GM23248 (cell line): ENCODE results near the gene HMGN1. TPM values are rescaled to one million over a fixed set of nuclear protein-coding genes. Genes with fewer than 3 reads are reported as not detected.
A peak's percentile ranks its signal among the peaks of the same experiment; 100 is the strongest.

ENCODE experiments used
- DNase-seq: peaks from one replicate; pipeline ENCODE4 v3.0.0-alpha.2; 2015
- H2AFZ ChIP-seq: fragments of 200-600 bp; sonication (generic); 2 replicates; pipeline ENCODE4 v1.6.1; 2016; ENCODE audit warnings: antibody characterized with exemption
- H3F3A ChIP-seq: fragments of 200-600 bp; sonication (generic); 2 replicates; pipeline ENCODE4 v1.6.1; 2016; ENCODE audit warnings: mild to moderate bottlenecking, antibody characterized with exemption, mixed run types; ENCODE audit not compliant: insufficient read depth
- H3K27ac ChIP-seq: fragments of 200-600 bp; sonication (generic); 2 replicates; pipeline ENCODE4 v1.5.1; 2016; ENCODE audit warnings: mild to moderate bottlenecking
- H3K27me3 ChIP-seq: fragments of 200-600 bp; sonication (generic); replicated peaks from 2 replicates; pipeline ENCODE4 v1.6.1; 2016; ENCODE audit warnings: mild to moderate bottlenecking; ENCODE audit not compliant: insufficient read depth
- H3K36me3 ChIP-seq: fragments of 200-600 bp; sonication (generic); 2 replicates; pipeline ENCODE4 v1.6.1; 2016; ENCODE audit warnings: low read depth, mild to moderate bottlenecking
- H3K4me1 ChIP-seq: fragments of 200-600 bp; sonication (generic); 2 replicates; pipeline ENCODE4 v1.6.1; 2016; ENCODE audit warnings: mild to moderate bottlenecking; ENCODE audit not compliant: insufficient read depth
- H3K4me2 ChIP-seq: fragments of 200-600 bp; sonication (generic); one replicate; pipeline ENCODE4 v1.6.1; 2016; ENCODE audit warnings: mild to moderate bottlenecking; ENCODE audit not compliant: unreplicated experiment
- H3K4me3 ChIP-seq: fragments of 200-600 bp; sonication (generic); 2 replicates; pipeline ENCODE4 v1.5.1; 2016; ENCODE audit warnings: mild to moderate bottlenecking
- H3K79me2 ChIP-seq: fragments of 200-600 bp; sonication (generic); 2 replicates; pipeline ENCODE4 v1.6.1; 2016; ENCODE audit warnings: mild to moderate bottlenecking; ENCODE audit not compliant: insufficient read depth
- H3K9ac ChIP-seq: fragments of 200-600 bp; sonication (generic); 2 replicates; pipeline ENCODE4 v1.6.1; 2016; ENCODE audit warnings: mild to moderate bottlenecking
- H3K9me2 ChIP-seq: fragments of 200-600 bp; sonication (generic); 2 replicates; pipeline ENCODE4 v1.6.1; 2016; ENCODE audit warnings: mixed run types, mild to moderate bottlenecking, moderate library complexity; ENCODE audit not compliant: insufficient read depth
- H3K9me3 ChIP-seq: fragments of 200-600 bp; sonication (generic); one replicate; pipeline ENCODE4 v1.6.1; 2017; ENCODE audit warnings: low read depth
- H4K20me1 ChIP-seq: fragments of 200-600 bp; sonication (generic); 2 replicates; pipeline ENCODE4 v1.6.0; 2016; ENCODE audit not compliant: insufficient read depth
- EZH2 ChIP-seq: fragments of 200-600 bp; sonication (generic); IDR thresholded peaks from 2 replicates; pipeline ENCODE4 v1.6.1; 2018; ENCODE audit warnings: antibody characterized with exemption, mild to moderate bottlenecking; ENCODE audit not compliant: insufficient read depth, poor library complexity, severe bottlenecking
- EZH2phosphoT487 ChIP-seq: fragments of 200-600 bp; sonication (generic); IDR thresholded peaks from 2 replicates; pipeline ENCODE4 v1.6.1; 2018; ENCODE audit warnings: antibody characterized with exemption, moderate library complexity, mild to moderate bottlenecking, low read depth; ENCODE audit not compliant: insufficient read depth
- WGBS, 2 experiments: methylation state at CpG; one replicate each; pipeline ENCODE4 v1.1.6; 2015 to 2017; ENCODE audit warnings: low lambda C conversion rate in 2 of 2, low coverage in 1 of 2; ENCODE audit errors: missing lambda C conversion rate in 2 of 2; 5-methylcytosine and 5-hydroxymethylcytosine counted together
- in situ Hi-C: fragments of 300-500 bp; cut with MboI; formaldehyde crosslinking; loops from 2 replicates; pipeline ENCODE4 v1.15.0; 2020
- polyA plus RNA-seq: library from polyadenylated mRNA; unstranded; fragments of >200 nt; fragmentation: Nextera tagmentation; extraction: Ambion mirVana; gene quantifications from 2 replicates; pipeline ENCODE4 v1.2.1, GENCODE V29; 2016
- total RNA-seq: library from RNA; depleted of rRNA; stranded (reverse); fragments of >200 nt; shearing (Covaris generic); gene quantifications from 2 replicates; pipeline ENCODE4 v1.2.3, GENCODE V29; 2014

Gene HMGN1
- total and polyA plus RNA-seq, 2 experiments from 2014 or later = 192 to 349 TPM

- Histone ChIP-seq H3F3A (peaks cover 25% of the 10 kb centered on the region), H3K4me3 (no peak overlapping the region), H3K4me1 (peaks cover 19% of the 10 kb centered on the region), H3K36me3 (peaks cover 53% of the 10 kb centered on the region), H3K9ac (peak overlapping the region; percentile 5; the same call in 1 of the 2 replicates), H2AFZ (no peak overlapping the region), H3K9me2 (no peaks in the 10 kb centered on the region), H4K20me1 (no peaks in the 10 kb centered on the region), H3K27me3 (no peaks in the 10 kb centered on the region), H3K79me2 (peaks cover 49% of the 10 kb centered on the region), H3K27ac (no peak overlapping the region), H3K9me3 (no peaks in the 10 kb centered on the region), H3K4me2 (no peak overlapping the region)
- TF ChIP-seq EZH2phosphoT487 = no peak
- no peak for TF ChIP-seq EZH2
- WGBS, 2 experiments = 88 to 89% methylated on average over 5 of the region's 5 CpGs
- DNase-seq = no peak
- in situ Hi-C loops = no loop called here
Observed at GRCh38 chr21:39344848-39345247, 4.0 kb downstream of the HMGN1 start.

GRCh38 chr21:39341249-39341923 lies 7.5 kb downstream of the HMGN1 start:
- H3K4me2 ChIP-seq = no peak overlapping the region
- H4K20me1 ChIP-seq = no peaks in the 10 kb centered on the region
- peaks cover 46% of the 10 kb centered on the region for H3K36me3 ChIP-seq
- H3F3A ChIP-seq = peaks cover 38% of the 10 kb centered on the region
- DNase-seq = no peak
- 96 to 97% methylated on average over 6 of the region's 6 CpGs for WGBS, 2 experiments
- no peak overlapping the region for H3K27ac ChIP-seq
- no peak overlapping the region for H2AFZ ChIP-seq
- H3K79me2 ChIP-seq = peaks cover 30% of the 10 kb centered on the region
- H3K4me3 ChIP-seq = no peak overlapping the region
- H3K4me1 ChIP-seq = peaks cover 6% of the 10 kb centered on the region
- H3K9me3 ChIP-seq = no peaks in the 10 kb centered on the region
- H3K9me2 ChIP-seq = no peaks in the 10 kb centered on the region
- no peak overlapping the region for H3K9ac ChIP-seq
- in situ Hi-C loops = no loop called here
- H3K27me3 ChIP-seq = no peaks in the 10 kb centered on the region
- TF ChIP-seq EZH2phosphoT487 (no peak), EZH2 (no peak)

- no peak for DNase-seq
- WGBS, 2 experiments = 98 to 99% methylated on average over 6 of the region's 6 CpGs
Observed at GRCh38 chr21:39340687-39341086, 8.2 kb downstream of the HMGN1 start.

GRCh38 chr21:39339231-39339630 lies 9.7 kb downstream of the HMGN1 start:
- Histone ChIP-seq H2AFZ (no peak overlapping the region), H3K79me2 (peaks cover 9% of the 10 kb centered on the region; the same call in 1 of the 2 replicates), H3K9me3 (no peaks in the 10 kb centered on the region), H3F3A (peaks cover 38% of the 10 kb centered on the region), H3K4me3 (no peak overlapping the region), H3K27ac (no peak overlapping the region), H3K36me3 (peaks cover 25% of the 10 kb centered on the region), H3K27me3 (no peaks in the 10 kb centered on the region), H3K4me1 (no peaks in the 10 kb centered on the region), H3K4me2 (no peak overlapping the region), H3K9me2 (no peaks in the 10 kb centered on the region), H3K9ac (no peak overlapping the region), H4K20me1 (no peaks in the 10 kb centered on the region)
- in situ Hi-C loops = no loop called here
- 97 to 98% methylated on average over 2 of the region's 2 CpGs for WGBS, 2 experiments
- no peak for DNase-seq
- TF ChIP-seq EZH2 (no peak), EZH2phosphoT487 (no peak)

More at GRCh38 chr21:39340687-39341086, 8.2 kb downstream of the HMGN1 start:
- Histone ChIP-seq H3K4me3 (no peak overlapping the region), H3K27ac (no peak overlapping the region), H3K9me3 (no peaks in the 10 kb centered on the region), H3K79me2 (peaks cover 23% of the 10 kb centered on the region), H4K20me1 (no peaks in the 10 kb centered on the region), H3K9ac (no peak overlapping the region), H3F3A (peaks cover 38% of the 10 kb centered on the region), H3K27me3 (no peaks in the 10 kb centered on the region), H3K36me3 (peaks cover 39% of the 10 kb centered on the region), H3K9me2 (no peaks in the 10 kb centered on the region), H3K4me1 (no peaks in the 10 kb centered on the region), H3K4me2 (no peak overlapping the region), H2AFZ (no peak overlapping the region)
- in situ Hi-C loops = no loop called here
- no peak for TF ChIP-seq EZH2
- no peak for TF ChIP-seq EZH2phosphoT487
